ENCODE data around the gene BRD8. TPM values are rescaled to one million over a fixed set of nuclear protein-coding genes. Genes with fewer than 3 reads are reported as not detected.

BRD8 gene
- total RNA-seq, 1 experiment from 2014 or later = 92.1 TPM

DNA sequence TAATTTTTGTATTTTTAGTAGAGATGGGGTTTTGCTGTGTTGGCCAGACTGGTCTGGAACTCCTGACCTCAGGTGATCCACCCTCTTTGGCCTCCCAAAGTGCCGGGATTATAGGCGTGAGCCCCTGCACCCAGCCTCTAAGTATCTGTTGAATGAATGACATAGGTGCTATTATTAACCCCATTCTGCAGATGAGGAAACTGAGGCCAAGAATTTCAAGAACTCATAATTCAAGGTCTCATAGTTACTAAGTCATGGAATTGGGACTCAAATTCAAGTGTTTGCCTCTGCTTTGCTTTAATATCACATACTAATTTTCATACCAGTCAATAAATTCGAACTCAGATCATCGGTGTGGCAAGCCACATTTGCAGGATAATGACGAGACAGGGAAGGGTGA is 2.4 kb upstream of the BRD8 start:
- no TSS peak for BruUV-seq (replicated peaks)
- intact Hi-C loops (cut with micrococcal nuclease; ENCODE audit: unreplicated experiment) = loop anchor here (2.0 to 10.0 kb wide), 2 partner anchors 102 to 234 kb away; no protein-coding TSS in a partner anchor
- POLR2A ChIA-PET = no interaction called here
- H3K4me1 ChIP-seq (ENCODE audit: control insufficient read depth, insufficient read depth, low read length) = peaks cover 22% of the 10 kb centered on the region
- no peak overlapping the region for H3K4me3 ChIP-seq (ENCODE audit: low read depth in 2 of 2, low read length in 2 of 2)
- peaks cover 43% of the 10 kb centered on the region for H3K36me3 ChIP-seq (ENCODE audit: control insufficient read depth, insufficient read depth, low read length)
- H3K27ac ChIP-seq (ENCODE audit: low read length) = no peak overlapping the region
- H3K27me3 ChIP-seq (ENCODE audit: control insufficient read depth, insufficient read depth, low read length) = no peaks in the 10 kb centered on the region
- no peaks in the 10 kb centered on the region for H3K9me3 ChIP-seq (ENCODE audit: control insufficient read depth, insufficient read depth, low read depth, low read length)
- DNase-seq (ENCODE audit: low read depth, low spot score) (no peak), ATAC-seq (no peak)
- TF ChIP-seq TCF7L2 (IDR thresholded peaks at IDR 0.05; ENCODE audit: low read depth, low read length) (no peak), POLR2AphosphoS5 (IDR thresholded peaks at IDR 0.05; ENCODE audit: low read depth, low read length) (no peak), SIN3A (IDR thresholded peaks at IDR 0.05; ENCODE audit: borderline replicate concordance, insufficient read depth, low read depth, low read length) (no peak)
- TF ChIP-seq, protein P1, sequence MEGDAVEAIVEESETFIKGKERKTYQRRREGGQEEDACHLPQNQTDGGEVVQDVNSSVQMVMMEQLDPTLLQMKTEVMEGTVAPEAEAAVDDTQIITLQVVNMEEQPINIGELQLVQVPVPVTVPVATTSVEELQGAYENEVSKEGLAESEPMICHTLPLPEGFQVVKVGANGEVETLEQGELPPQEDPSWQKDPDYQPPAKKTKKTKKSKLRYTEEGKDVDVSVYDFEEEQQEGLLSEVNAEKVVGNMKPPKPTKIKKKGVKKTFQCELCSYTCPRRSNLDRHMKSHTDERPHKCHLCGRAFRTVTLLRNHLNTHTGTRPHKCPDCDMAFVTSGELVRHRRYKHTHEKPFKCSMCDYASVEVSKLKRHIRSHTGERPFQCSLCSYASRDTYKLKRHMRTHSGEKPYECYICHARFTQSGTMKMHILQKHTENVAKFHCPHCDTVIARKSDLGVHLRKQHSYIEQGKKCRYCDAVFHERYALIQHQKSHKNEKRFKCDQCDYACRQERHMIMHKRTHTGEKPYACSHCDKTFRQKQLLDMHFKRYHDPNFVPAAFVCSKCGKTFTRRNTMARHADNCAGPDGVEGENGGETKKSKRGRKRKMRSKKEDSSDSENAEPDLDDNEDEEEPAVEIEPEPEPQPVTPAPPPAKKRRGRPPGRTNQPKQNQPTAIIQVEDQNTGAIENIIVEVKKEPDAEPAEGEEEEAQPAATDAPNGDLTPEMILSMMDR (IDR thresholded peaks at IDR 0.05) = no peak
- TF ChIP-seq, protein P2, sequence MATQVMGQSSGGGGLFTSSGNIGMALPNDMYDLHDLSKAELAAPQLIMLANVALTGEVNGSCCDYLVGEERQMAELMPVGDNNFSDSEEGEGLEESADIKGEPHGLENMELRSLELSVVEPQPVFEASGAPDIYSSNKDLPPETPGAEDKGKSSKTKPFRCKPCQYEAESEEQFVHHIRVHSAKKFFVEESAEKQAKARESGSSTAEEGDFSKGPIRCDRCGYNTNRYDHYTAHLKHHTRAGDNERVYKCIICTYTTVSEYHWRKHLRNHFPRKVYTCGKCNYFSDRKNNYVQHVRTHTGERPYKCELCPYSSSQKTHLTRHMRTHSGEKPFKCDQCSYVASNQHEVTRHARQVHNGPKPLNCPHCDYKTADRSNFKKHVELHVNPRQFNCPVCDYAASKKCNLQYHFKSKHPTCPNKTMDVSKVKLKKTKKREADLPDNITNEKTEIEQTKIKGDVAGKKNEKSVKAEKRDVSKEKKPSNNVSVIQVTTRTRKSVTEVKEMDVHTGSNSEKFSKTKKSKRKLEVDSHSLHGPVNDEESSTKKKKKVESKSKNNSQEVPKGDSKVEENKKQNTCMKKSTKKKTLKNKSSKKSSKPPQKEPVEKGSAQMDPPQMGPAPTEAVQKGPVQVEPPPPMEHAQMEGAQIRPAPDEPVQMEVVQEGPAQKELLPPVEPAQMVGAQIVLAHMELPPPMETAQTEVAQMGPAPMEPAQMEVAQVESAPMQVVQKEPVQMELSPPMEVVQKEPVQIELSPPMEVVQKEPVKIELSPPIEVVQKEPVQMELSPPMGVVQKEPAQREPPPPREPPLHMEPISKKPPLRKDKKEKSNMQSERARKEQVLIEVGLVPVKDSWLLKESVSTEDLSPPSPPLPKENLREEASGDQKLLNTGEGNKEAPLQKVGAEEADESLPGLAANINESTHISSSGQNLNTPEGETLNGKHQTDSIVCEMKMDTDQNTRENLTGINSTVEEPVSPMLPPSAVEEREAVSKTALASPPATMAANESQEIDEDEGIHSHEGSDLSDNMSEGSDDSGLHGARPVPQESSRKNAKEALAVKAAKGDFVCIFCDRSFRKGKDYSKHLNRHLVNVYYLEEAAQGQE (IDR thresholded peaks at IDR 0.05; ENCODE audit: insufficient read depth in 1 of 2, low read depth in 2 of 2, low read length in 1 of 2) = no peak
- in situ Hi-C loops (cut with HindIII; ENCODE audit: low pct_unique_long_range_greater_than_20kb, low sequenced_read_pairs) = no loop called here
- CTCF ChIA-PET = interaction anchor here (1.5 kb wide), 1 partner anchor 102 kb away, joined by 3 read pairs; no protein-coding TSS in a partner anchor

DNA sequence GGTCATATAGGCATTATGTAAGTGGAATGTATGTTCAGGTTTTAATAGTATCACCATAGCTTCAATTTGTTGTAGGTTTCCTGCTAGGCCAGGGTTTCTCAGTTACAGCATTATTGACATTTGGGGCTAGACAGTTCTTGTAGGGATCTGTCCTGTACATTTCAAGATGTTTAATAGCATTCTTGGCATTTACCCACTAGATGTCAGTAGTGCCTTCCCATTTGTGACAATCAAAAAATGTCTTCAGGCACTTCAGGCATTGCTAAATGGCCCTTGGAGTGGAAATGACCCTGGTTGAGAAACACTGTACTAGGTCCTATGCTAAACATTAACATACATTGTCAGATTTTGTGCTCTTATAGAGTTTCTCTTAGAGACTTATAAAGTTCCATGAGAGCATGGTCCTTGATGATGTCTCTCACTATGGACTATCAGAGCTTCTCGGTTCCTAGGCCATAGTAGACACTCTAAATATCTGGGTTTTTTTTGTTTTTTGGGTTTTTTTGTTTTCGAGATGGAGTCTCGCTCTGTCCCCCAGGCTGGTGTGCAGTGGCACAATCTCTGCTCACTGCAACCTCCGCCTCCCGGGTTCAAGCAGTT is 1.9 kb upstream of the BRD8 start:
- TF ChIP-seq, protein P1 (IDR thresholded peaks at IDR 0.05) = peak; percentile 72
- TF ChIP-seq SIN3A (IDR thresholded peaks at IDR 0.05; ENCODE audit: borderline replicate concordance, insufficient read depth, low read depth, low read length) = no peak
- TF ChIP-seq, protein P2 (IDR thresholded peaks at IDR 0.05; ENCODE audit: insufficient read depth in 1 of 2, low read depth in 2 of 2, low read length in 1 of 2) = no peak
- TF ChIP-seq POLR2AphosphoS5 (IDR thresholded peaks at IDR 0.05; ENCODE audit: low read depth, low read length) = no peak
- Histone ChIP-seq H3K9me3 (ENCODE audit: control insufficient read depth, insufficient read depth, low read depth, low read length) (no peaks in the 10 kb centered on the region), H3K36me3 (ENCODE audit: control insufficient read depth, insufficient read depth, low read length) (peaks cover 37% of the 10 kb centered on the region), H3K27me3 (ENCODE audit: control insufficient read depth, insufficient read depth, low read length) (no peaks in the 10 kb centered on the region), H3K27ac (ENCODE audit: low read length) (peak overlapping the region; percentile 100), H3K4me3 (ENCODE audit: low read depth in 2 of 2, low read length in 2 of 2) (peak overlapping the region; percentile 93 to 97), H3K4me1 (ENCODE audit: control insufficient read depth, insufficient read depth, low read length) (peaks cover 22% of the 10 kb centered on the region)
- POLR2A ChIA-PET = interaction anchor here (1.2 kb wide), 1 partner anchor 158 kb away, joined by 4 read pairs; the partner anchor contains the start of gene FAM53C
- DNase-seq (ENCODE audit: low read depth, low spot score) (peak; percentile 64), ATAC-seq (peak; percentile 15; the same call in 1 of the 2 replicates)
- CTCF ChIA-PET = interaction anchor here (1.5 kb wide), 1 partner anchor 103 kb away, joined by 3 read pairs; no protein-coding TSS in a partner anchor
- BruUV-seq (replicated peaks) = no TSS peak
- intact Hi-C loops (cut with micrococcal nuclease; ENCODE audit: unreplicated experiment) = loop anchor here (2.0 to 10.0 kb wide), 2 partner anchors 103 to 235 kb away; no protein-coding TSS in a partner anchor
- in situ Hi-C loops (cut with HindIII; ENCODE audit: low pct_unique_long_range_greater_than_20kb, low sequenced_read_pairs) = no loop called here

All from Panc1 (cell line).